Umbilical cord (tissue), 2 donors: ENCODE results near the gene TGFB1I1. TPM values are rescaled to one million over a fixed set of nuclear protein-coding genes. Genes with fewer than 3 reads are reported as not detected.

Experiments used
- DNase-seq: peaks from one replicate; pipeline ENCODE4 v3.0.0-alpha.2; 2015; ENCODE audit warnings: low spot score
- total RNA-seq: library from RNA; depleted of rRNA; stranded (reverse); fragments of >200 nt; gene quantifications from one replicate; pipeline ENCODE4 v1.2.3, GENCODE V29; 2014; ENCODE audit warnings: low replicate concordance; ENCODE audit not compliant: insufficient read depth

TGFB1I1 gene
- total RNA-seq, 1 donor from 2014 or later = 83.3 TPM

DNA sequence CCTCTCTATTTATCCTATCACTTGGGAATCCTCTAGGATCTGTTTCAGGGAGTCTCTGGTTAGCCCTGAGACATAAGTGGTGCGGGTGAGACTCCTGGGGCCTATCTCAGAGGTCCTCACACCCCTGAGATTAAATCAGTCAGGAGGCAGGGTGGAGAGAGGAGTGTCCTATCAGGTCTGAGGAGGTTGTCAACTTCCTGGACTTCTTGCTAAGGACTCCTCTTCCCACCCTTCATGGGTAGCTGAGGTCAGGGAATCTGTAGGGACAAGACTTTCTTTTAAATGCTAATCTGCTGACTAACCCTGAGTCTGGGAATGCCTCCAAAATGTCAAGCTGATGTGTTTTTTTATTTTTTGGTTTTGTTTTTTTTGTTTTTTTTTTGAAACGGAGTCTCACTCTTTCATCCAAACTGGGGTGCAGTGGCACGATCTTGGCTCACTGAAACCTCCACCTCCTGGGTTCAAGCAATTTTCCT, 19.3 kb upstream of the TGFB1I1 start:
- DNase-seq = peak; percentile 86

DNA sequence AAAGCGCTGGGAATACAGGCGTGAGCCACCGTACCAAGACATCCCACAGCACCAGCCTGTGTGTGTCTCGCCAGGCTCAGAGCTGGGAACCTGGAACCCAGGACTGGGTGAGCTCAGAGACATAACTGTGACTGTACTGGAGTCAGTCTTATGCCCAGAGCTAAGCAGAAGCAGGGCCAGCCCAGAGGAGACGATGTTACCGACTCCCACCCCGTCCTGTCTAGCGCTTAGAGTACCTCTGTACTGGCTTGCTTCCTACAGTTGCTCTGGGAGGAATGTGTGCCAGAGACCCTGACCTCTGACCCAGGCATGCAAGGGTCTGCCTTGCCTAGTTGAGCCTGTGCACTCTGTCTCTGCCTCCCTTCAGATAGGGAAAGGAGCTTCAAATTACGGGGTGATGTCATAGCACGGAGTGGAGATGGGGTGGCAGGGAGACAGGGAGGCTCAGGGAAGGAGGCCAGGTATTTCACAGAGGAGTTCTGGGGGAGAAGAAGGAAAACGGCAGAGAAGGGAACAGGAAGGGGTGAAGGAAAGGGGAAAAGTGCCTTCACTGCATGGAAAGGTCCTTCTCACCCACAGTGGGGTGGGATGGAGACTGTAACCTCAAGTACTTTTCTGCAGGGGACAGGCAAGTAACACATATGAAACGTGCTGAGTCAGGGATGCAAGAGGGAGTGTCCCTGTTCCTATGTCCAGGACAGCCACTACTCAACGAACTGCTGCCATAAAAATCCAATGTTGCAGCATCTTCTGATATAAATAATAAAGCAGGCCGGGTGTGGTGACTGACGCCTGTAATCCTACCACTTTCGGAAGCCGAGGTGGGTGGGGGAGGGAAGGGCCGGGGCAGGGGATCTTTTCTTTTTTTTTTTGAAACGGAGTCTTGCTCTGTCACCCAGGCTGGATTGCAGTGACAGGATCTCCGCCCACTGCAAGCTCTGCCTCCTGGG, 18.4 kb upstream of the TGFB1I1 start:
- DNase-seq = peak; percentile 51

DNA sequence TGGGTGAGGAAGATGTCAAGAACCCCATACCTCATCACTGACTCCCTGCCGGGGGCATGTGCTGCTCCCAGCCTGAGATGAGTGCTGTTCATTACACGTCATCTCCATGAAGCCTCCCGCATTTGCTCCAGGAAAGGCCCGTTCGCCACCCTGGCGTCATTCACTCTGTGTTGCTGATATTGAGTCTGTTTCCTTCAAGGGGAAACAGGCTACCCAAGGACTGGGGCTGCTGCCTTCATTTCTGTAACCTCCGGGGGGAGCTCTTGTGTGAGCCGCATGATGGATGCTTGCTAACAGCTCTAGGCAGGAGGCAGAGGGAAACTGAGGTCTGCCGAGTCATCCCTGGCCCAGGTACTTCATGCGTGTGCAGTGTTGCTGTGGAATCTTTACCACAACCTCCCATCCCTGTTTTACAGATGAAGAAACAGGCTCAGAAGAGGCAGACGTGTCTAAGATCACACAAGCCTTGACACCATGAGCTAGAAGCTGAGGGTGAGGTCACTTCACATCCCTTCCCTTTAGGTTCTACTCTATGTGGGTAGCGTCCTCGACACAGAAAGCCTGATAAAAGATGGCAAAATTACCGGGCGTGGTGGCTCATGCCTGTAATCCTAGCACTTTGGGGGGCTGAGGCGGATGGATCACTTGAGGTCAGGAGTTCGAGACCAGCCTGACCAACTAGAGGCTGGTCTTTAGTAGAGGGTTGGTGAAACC, 16.2 kb upstream of the TGFB1I1 start:
- no peak for DNase-seq

DNA sequence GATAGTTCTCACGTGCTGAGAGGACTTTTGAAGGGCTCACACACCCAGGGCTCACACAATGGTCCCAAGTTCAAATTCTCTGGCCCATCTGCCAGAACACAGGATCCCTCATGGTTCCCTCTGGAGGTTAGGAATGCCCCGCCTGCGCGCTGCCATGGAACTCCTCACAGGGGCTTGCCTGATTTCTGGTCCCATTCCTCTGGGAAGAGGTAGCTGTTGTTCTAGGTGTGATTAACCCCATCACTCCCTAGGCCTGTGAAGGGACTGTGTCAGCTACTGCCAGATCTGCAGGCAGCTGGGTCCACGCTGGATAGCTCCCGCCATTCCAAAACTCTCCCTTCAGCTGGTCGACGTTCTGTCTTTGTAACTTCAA, 15.0 kb upstream of the TGFB1I1 start:
- DNase-seq = no peak

DNA sequence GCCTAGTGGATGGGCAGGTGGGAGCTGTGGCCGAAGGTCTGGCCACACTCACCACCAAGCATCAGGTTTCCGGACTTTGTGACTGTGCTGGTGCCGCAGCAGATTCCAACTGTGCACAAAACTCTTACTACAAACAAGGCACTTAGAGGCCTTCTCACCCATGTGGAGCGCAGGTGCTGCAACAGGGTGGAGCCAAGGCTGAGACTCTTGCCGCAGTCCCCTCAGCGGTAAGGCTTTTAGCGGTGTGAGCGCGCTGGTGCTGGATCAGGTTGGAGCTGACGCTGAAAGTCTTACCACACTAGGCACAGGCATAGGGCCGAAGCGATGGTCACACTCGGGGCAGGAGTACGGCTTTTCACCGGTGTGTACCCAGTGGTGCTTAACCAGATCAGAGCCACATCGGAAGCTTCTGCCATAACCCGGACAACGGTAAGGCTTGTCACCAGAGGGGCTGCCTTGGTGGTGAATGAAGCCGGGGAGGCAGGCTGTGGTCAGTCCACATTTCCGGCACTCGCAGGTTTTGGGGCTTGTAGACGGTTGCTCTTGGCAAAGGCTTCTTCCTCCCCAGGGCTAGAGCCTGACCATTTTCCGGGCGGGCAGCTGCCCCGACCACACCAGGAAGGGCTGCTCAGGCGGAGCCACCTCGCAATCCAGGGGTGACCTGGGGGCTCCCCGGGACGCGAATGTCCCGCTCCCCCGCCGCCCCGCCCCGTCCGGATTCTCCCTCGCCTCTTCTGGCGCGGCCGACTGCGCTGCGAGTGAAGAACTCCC, 13.7 kb upstream of the TGFB1I1 start:
- DNase-seq = peak; percentile 31

DNA sequence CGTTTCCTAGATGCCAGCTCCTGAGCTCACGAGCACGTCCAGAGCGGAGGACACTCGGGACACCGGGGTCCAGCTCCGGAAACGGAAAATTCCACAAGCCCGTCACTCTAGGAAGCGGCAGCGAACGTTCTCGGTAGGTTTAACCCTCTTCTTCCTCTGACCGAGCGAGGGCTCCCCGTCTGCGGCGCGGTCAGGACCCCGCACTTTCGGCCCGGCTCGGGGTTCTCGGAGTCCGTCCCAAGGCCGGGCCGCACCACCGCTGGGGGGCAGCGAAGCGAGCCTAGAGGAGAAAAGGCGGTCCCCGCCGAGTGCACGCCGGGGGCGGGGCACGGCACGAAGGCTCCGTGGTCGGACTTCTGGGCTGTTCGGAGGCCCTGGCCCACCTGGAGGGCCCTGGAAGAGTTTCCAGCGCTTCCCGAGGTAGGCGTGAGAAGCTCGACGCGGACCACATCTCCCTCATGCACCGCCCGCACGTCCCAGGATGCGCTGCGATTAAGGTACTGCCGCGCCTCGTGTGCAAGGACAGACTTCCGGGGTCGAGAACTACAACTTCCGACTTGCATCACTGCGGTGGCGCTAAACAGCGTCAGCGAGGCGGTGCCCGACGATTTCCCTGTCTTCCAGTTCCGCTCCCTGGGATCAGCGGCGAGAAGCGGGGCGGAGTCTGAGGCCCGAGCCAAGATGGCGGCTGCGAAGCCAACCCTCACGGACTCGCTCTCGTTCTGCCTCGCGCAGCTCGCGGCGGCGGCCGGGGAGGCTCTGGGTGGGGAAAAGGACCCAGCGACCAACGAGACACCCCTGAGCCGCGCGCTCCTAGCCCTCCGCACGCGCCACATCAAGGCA, 12.9 kb upstream of the TGFB1I1 start, which contains the start of gene ARMC5:
Gene ARMC5, plus strand, starts transcription at position 658 of the 843 bp plus-strand sequence. Its CDS starts 24 bp downstream, at position 682.
- peak; percentile 99 for DNase-seq

DNA sequence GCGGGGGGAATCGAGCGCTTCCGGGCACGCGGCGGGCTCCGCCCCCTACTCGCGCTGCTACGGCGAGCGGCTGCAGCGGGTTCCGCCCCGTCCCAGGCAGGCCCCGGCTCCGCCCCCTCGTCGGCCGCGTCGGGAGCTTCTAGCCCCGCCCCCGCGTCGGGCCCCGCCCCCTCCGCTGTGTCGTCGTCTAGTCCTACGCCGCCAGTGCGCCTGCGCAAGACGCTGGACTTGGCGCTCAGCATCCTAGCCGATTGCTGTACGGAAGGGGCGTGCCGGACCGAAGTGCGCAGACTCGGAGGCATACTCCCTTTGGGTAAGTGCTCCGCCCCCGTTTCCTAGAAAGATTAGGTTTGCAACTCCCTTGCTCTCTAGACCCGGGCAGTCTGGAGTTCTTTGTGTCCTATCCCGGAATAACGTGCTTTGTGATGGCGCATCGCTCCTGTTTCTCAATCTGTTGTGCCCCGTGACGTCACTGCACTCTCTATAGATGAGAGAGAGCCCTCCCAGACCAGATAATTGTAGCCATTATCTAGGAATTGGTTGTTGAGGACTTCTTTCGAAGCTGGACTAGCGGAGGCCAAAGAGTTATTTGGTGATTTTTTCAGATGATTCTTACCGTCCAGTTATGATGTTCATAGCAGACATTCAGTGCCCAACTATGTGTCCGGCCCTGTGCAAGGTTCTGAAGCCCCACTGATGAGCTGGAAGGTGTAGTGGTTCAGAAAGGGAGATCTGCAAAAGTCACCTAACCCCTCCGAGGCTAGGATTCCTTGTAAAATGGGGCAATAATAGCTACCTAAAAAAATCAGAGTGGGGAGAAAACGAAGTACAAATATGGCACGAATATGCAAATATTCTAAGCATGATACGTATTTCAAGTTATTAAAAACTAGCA, 12.0 kb upstream of the TGFB1I1 start:
- DNase-seq = peak; percentile 100

DNA sequence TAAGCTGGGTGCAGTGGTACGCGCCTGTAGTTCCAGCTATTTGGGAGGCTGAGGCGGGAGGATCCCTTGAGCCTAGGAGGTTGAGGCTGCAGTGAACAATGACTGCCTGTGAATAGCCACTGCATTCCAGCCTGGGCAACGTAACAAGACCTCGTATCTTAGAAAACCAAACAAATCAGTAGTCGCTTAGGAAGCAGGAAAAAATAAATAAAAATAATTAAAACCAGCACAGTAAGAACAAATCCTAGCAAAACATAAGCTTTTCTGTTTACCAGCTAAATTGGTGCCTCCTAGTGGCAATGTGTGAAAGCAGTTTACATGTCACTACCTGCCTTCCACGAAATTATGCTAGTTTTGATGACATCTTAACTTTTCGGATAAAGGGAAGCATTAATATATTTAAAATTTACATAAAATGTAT, 11.4 kb upstream of the TGFB1I1 start:
- DNase-seq = peak; percentile 61

DNA sequence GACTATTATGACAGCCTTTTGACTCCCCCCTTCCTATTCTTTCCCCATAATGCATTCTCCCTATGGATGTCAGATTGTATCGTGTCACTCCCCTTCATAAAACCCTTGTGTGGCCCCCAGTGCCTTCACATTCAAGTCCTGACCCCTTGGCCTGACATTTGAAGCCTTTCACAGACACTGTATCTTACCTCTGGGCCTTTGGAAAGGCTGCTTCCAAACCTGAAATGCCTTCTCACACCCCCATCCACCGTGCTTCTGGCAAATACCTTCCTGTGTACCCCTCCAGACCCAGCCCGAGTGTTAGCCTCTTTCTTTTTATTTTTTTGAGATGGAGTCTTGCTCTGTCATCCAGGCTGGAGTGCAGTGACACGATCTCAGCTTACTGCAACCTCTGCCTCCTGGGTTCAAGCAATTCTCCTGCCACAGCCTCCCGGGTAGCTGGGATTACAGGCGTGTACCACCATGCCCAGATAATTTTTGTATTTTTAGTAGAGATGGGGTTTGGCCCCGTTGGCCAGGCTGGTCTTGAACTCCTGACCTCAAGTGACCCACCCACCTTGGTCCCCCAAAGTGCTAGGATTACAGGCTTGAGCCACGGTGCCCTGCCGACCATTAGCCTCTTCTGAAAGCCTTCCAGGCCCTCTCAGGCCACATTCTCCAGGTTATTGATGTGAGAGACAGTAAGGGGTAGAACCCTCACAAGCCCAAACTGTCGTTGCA, 10.6 kb upstream of the TGFB1I1 start:
- no peak for DNase-seq

DNA sequence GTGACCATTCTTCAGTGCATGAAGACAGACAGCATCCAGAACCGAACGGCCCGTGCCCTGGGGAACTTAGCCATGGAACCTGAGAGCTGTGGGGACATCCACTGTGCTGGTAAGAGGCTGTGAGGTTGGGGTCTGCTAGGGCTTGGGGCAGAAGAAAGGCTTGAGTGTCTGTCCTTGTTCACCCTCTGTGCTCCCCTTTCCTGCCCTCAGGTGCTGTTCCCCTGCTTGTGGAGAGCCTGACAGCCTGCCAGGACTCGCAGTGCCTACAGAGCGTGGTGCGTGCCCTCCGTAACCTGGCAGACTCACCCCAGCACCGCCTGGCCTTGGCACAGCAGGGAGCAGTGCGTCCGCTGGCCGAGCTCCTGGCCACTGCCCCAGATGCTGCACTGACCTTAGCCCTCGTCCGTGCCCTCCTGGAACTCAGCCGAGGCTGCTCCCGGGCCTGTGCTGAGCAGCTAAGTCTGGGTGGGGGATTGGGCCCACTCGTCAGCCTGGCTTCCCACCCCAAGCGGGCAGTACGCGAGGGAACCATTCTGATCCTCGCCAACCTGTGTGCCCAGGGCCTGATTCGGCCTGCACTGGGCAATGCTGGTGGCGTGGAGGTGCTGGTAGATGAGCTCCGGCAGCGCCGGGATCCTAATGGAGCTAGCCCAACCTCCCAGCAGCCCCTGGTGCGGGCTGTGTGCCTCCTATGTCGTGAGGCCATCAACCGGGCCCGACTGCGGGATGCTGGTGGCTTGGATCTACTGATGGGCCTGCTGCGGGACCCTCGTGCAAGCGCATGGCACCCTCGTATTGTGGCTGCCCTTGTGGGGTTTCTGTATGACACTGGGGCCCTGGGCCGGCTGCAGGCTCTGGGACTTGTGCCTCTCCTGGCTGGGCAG, 9.8 kb upstream of the TGFB1I1 start:
- no peak for DNase-seq

DNA sequence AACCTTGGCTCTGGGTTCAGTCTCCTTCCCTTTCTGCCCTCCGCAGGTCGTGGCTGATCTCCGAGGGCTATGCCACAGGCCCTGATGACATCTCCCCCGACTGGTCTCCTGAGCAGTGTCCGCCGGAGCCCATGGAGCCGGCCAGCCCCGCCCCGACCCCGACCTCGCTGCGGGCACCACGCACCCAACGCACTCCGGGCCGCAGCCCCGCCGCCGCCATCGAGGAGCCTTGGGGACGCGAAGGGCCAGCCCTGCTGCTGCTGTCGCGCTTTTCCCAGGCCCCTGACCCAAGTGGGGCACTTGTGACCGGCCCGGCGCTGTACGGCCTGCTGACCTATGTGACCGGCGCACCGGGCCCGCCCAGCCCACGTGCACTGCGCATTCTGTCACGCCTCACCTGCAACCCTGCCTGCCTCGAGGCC, 7.6 kb upstream of the TGFB1I1 start:
- no peak for DNase-seq

DNA sequence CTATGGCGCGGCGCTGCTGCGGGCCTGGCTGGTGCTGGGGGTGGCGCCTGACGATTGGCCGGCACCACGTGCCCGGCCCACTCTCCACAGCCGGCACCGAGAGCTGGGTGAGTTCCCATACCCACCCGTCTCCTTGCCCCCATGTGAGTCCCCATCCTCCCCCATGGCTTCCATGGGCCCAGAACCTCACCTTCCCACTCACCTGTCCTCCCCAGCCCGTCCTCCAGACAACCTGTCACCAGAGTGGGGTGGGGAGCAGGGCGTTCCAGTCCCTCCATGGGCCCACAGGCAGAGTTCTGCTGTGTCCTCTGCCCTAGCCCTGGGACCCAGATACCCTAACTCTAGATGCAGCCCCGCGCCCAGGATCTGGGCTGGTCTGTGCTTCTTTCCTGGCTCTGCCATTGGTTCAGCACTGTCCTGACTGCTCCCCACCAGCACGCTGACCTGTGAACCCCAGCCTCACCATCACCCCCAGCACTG, 7.1 kb upstream of the TGFB1I1 start:
- no peak for DNase-seq

DNA sequence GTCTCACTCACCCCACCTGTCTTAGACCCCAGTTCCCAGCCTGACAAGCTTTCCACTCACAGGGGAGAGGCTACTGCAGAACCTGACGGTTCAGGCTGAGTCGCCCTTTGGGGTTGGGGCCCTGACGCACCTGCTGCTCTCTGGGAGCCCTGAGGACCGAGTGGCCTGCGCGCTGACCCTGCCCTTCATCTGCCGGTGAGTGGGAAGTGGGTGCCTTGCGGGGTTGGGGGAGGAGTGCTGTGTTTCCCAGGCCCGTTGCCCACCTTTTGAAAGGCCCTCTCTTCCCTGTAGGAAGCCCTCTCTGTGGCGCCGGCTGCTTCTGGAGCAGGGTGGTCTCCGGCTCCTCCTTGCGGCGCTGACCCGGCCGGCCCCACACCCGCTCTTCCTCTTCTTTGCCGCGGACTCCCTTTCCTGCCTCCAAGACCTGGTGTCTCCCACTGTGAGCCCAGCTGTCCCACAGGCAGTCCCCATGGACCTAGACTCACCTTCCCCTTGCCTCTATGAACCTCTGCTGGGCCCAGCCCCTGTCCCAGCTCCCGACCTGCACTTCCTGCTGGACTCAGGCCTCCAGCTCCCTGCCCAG, 6.1 kb upstream of the TGFB1I1 start:
- DNase-seq = no peak

DNA sequence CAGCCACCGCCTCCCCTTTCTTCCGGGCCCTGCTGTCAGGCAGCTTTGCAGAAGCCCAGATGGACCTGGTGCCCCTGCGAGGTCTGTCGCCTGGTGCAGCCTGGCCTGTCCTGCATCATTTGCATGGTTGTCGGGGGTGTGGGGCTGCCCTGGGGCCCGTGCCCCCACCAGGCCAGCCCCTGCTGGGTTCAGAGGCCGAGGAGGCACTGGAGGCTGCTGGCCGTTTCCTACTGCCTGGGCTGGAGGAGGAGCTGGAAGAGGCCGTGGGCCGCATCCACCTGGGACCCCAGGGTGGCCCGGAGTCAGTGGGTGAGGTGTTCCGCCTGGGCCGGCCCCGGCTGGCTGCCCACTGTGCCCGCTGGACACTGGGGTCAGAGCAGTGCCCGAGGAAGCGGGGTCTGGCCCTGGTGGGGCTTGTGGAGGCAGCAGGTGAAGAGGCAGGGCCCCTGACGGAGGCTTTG, 5.5 kb upstream of the TGFB1I1 start:
- DNase-seq = no peak

DNA sequence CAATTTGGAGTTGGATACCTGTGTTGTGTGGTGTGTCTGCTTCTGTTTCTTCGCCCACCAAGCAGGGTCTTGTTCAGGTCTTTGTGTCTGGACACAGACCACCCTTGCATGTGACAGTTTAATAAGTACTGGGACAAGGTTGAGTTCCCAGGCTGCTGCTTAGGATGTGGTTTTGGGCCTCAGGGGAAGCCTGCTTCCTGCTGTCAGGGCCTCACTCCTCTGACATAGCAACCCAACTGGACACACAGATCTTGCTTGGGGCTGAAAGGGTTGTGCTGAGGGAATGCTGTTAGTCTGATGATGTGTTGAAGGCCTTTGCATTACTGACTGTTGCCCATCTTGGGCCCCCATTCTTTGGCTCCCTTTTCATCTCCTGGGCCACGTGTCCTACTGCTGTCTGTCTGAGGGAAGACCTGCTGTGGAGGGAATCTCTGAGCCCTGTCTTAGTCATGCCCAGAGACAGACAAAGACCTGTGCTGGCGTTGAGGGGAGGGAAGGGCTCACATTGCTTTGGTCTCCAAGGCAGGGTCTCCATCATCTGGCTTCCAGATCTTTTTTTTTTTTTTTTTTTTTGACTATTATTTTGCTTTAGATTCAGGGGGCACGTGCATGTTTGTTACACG, 4.7 kb upstream of the TGFB1I1 start:
- no peak for DNase-seq

DNA sequence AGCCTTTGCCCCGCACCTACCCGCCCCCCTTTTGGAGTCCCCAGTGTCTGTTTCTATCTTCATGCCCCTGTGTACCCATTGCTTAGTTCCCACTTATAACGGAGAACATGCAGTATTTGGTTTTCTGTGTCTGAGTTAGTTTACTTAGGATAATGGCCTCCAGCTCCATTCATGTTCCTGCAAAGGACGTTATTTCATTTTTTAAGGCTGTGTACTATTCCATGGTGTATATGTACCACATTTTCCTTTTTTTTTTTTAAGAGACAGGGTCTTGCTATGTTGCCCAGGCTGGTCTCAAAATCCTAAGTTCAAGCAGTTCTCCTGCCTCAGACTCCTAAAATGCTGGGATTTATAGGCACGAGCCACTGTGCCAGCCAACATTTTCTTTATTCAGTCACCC, 4.1 kb upstream of the TGFB1I1 start:
- no peak for DNase-seq

DNA sequence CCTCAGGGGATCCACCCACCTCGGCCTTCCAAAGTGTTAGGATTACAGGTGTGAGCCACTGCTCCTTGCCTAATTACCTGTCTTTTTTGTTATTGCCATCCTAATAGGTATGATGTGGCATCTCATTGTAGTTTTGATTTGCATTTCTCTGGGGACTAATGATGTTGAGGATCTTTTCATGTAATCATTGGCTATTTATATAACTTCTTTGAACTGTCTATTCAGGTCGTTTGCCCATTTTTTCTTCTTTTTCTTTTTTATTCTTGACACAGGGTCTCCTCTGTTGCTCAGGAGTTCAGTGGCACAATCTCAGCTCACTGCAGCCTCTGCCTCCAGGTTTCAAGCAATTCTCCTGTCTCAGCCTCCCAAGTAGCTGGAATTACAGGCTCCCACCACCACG, 1.3 kb upstream of the TGFB1I1 start:
- no peak for DNase-seq
